Transverse colon (tissue), 3 donors: Measurements from ENCODE around the gene TUBB.
A peak's percentile ranks its signal among the peaks of the same experiment; 100 is the strongest.

Experiments used
- CTCF ChIP-seq, 5 experiments: fragments of 200-600 bp in 3 of 5; fragments of 450-650 bp in 2 of 5; sonication (generic) in 3 of 5; IDR thresholded peaks; 1 replicate in 2 of 5; 2 replicates in 3 of 5; pipeline ENCODE4 v1.5.1; 2016 to 2017; ENCODE audit warnings: antibody characterized with exemption in 5 of 5, inconsistent platforms in 3 of 5, mild to moderate bottlenecking in 2 of 5, moderate library complexity in 1 of 5
- POLR2A ChIP-seq: fragments of 450-650 bp; IDR thresholded peaks from one replicate; pipeline ENCODE4 v1.6.1; 2016; ENCODE audit warnings: antibody characterized with exemption, mild to moderate bottlenecking, moderate library complexity

- TF ChIP-seq CTCF (IDR thresholded peaks at IDR 0.05) = no peak
- TF ChIP-seq POLR2A = peak; percentile 27
These were observed 29.5 kb upstream of the TUBB start, which contains the start of gene NRM for GRCh38 chr6:30690403-30691207.
